Measurements from ENCODE around the gene MLYCD. TPM values are rescaled to one million over a fixed set of nuclear protein-coding genes. Genes with fewer than 3 reads are reported as not detected.

The MLYCD gene
- total and polyA plus RNA-seq, 4 experiments from 2014 or later, result 0.81 to 11.1 (median 6.3) TPM

DNA sequence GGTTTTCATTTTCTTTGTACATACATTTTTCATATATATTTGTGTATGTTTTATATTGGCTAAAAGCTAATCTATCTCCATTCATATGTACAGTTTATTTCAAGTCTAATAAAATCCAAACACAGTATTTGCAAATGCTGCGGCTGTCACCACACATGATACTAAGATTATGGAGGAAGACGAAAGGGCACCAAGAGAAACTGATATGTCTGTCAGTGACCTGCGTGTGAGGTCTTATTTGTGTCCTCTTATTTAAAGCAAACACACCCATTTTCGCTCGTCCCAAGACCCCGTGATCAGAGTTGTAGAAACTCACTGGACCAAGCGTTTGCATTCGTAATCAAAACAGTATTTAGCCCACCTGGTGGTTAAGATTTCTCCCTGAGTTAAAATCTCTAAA lies 8.2 kb downstream of the MLYCD start:
- H3K9me3 Mint-ChIP-seq, result no peaks in the 10 kb centered on the region
- H3K4me3 Mint-ChIP-seq, result no peak overlapping the region
- H3K9me3 ChIP-seq (ENCODE audit: control insufficient read depth in 1 of 2, low read length in 2 of 2), result no peaks in the 10 kb centered on the region
- no peaks in the 10 kb centered on the region for H3K27me3 Mint-ChIP-seq
- H3K27ac ChIP-seq (ENCODE audit: low read depth, low read length), result no peak overlapping the region
- H3K27me3 ChIP-seq (ENCODE audit: insufficient read depth, low read length), result no peaks in the 10 kb centered on the region
- CTCF ChIA-PET (ENCODE audit: partially characterized antibody), result no interaction called here
- peaks cover 5 to 25% (median 15%) of the 10 kb centered on the region in 4 donors for H3K4me1 Mint-ChIP-seq
- peaks cover 32 to 47% of the 10 kb centered on the region in 2 donors for H3K36me3 Mint-ChIP-seq
- DNase-seq, result no peak
- H3K36me3 ChIP-seq (ENCODE audit: insufficient read depth, low read length), result peaks cover 17% of the 10 kb centered on the region
- no peaks in the 10 kb centered on the region for H3K4me1 ChIP-seq (ENCODE audit: insufficient read depth, low read length)
- no peak overlapping the region for H3K27ac Mint-ChIP-seq
- no peak overlapping the region for H3K4me3 ChIP-seq (ENCODE audit: low read length in 2 of 2)
- POLR2A ChIA-PET (ENCODE audit: partially characterized antibody), result no interaction called here
- intact Hi-C loops (cut with micrococcal nuclease), result no loop called here

DNA sequence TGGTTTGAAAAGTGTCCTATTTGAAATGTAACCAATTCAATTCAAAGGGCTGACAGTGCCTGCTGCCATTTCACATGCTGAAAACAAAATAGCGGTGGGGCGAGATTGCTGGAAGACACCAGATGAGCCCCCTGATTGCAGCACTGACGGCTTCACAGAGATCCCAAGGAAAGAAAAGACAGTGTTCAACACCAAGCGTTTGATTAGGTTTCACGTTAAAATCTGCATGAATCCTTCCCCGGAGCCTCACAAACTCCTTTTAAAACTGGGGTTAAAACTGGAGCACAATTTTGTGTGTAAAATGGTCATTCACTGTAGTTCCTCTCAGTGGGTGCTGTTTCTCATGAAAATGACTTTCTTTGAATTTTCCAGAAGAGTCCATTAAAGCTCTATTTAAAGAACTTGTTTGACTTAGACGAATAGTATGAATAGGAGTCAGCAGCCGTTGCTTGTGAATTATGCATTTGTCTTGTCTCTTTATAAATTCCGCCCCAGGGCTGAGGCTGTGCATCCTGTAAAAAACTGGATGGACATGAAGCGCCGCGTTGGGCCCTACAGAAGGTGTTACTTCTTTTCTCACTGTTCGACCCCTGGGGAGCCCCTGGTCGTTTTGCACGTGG lies 8.8 kb downstream of the MLYCD start:
- H3K27ac Mint-ChIP-seq, result no peak overlapping the region
- peaks cover 23% of the 10 kb centered on the region for H3K36me3 ChIP-seq (ENCODE audit: insufficient read depth, low read length)
- H3K27me3 Mint-ChIP-seq, result no peaks in the 10 kb centered on the region

DNA sequence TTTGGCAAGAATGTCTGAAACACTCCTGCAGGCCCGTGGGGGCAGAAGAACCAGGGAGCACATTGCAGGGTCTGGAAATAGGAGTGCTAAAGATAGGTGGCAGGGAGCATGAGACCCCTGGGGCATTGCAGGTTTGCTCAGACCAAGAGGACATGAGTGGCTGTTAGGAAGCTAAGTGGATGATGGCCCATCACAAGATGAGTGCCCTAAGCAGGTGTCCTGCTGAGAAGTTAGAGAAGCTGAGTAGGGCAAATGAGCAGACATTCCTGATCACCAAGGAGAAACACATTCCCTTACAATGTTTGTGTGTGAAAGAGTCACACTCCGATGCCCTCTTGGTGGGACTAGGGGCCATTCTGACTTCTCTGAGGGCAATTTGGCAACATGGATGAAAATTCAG lies 9.9 kb downstream of the MLYCD start:
- POLR2A ChIA-PET (ENCODE audit: partially characterized antibody), result no interaction called here
- no peaks in the 10 kb centered on the region for H3K27me3 ChIP-seq (ENCODE audit: insufficient read depth, low read length)
- Mint-ChIP-seq H3K9me3 (no peaks in the 10 kb centered on the region), H3K36me3 (peaks cover 41 to 56% of the 10 kb centered on the region in 2 donors), H3K4me3 (no peak overlapping the region), H3K27me3 (no peaks in the 10 kb centered on the region), H3K4me1 (peaks cover 2 to 12% (median 9%) of the 10 kb centered on the region in 4 donors), H3K27ac (peak overlapping the region in 1 of 7 donors; percentile 63)
- no peak overlapping the region for H3K4me3 ChIP-seq (ENCODE audit: low read length in 2 of 2)
- CTCF ChIA-PET (ENCODE audit: partially characterized antibody), result no interaction called here
- peaks cover 31% of the 10 kb centered on the region for H3K36me3 ChIP-seq (ENCODE audit: insufficient read depth, low read length)
- no peak overlapping the region for H3K27ac ChIP-seq (ENCODE audit: low read depth, low read length)
- H3K9me3 ChIP-seq (ENCODE audit: control insufficient read depth in 1 of 2, low read length in 2 of 2), result no peaks in the 10 kb centered on the region
- no peak for DNase-seq
- intact Hi-C loops (cut with micrococcal nuclease), result no loop called here
- H3K4me1 ChIP-seq (ENCODE audit: insufficient read depth, low read length), result no peaks in the 10 kb centered on the region

More for the DNA sequence above, 8.8 kb downstream of the MLYCD start:
- Mint-ChIP-seq H3K9me3 (no peaks in the 10 kb centered on the region), H3K4me3 (no peak overlapping the region), H3K36me3 (peaks cover 37 to 52% of the 10 kb centered on the region in 2 donors), H3K4me1 (peaks cover 3 to 20% (median 13%) of the 10 kb centered on the region in 4 donors)
- no peaks in the 10 kb centered on the region for H3K9me3 ChIP-seq (ENCODE audit: control insufficient read depth in 1 of 2, low read length in 2 of 2)
- CTCF ChIA-PET (ENCODE audit: partially characterized antibody), result no interaction called here
- no peak for DNase-seq
- H3K4me3 ChIP-seq (ENCODE audit: low read length in 2 of 2), result no peak overlapping the region
- no peaks in the 10 kb centered on the region for H3K4me1 ChIP-seq (ENCODE audit: insufficient read depth, low read length)
- H3K27ac ChIP-seq (ENCODE audit: low read depth, low read length), result no peak overlapping the region
- H3K27me3 ChIP-seq (ENCODE audit: insufficient read depth, low read length), result no peaks in the 10 kb centered on the region
- intact Hi-C loops (cut with micrococcal nuclease), result no loop called here
- POLR2A ChIA-PET (ENCODE audit: partially characterized antibody), result no interaction called here

DNA sequence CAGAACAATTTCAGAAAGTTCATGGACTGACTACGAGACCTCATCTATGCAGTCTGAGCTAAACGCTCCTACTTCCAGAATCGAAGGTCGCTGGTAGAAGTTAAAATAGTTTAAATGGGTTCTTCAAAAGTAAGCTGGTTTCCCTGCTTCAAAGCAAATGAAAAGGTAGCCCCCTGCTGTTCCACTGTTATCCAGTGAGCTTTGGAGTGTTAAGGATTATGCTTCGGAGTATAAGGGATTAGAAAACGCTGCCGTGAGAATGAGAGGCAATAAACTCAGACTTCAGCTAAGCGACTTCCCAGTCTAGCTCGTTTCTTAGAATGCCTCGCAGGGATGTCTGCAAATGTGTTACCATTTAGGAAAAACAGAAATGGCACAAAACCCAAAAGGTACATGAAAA lies 12.4 kb downstream of the MLYCD start:
- POLR2A ChIA-PET (ENCODE audit: partially characterized antibody), result no interaction called here
- Histone ChIP-seq H3K27me3 (ENCODE audit: insufficient read depth, low read length) (no peaks in the 10 kb centered on the region), H3K4me3 (ENCODE audit: low read length in 2 of 2) (no peak overlapping the region), H3K4me1 (ENCODE audit: insufficient read depth, low read length) (no peaks in the 10 kb centered on the region), H3K27ac (ENCODE audit: low read depth, low read length) (no peak overlapping the region), H3K9me3 (ENCODE audit: control insufficient read depth in 1 of 2, low read length in 2 of 2) (no peaks in the 10 kb centered on the region), H3K36me3 (ENCODE audit: insufficient read depth, low read length) (peaks cover 52% of the 10 kb centered on the region)
- Mint-ChIP-seq H3K27ac (no peak overlapping the region), H3K9me3 (no peaks in the 10 kb centered on the region), H3K4me1 (peaks cover 0 to 15% (median 6%) of the 10 kb centered on the region in 4 donors), H3K27me3 (no peaks in the 10 kb centered on the region), H3K4me3 (no peak overlapping the region), H3K36me3 (peaks cover 52 to 75% of the 10 kb centered on the region in 2 donors)
- intact Hi-C loops (cut with micrococcal nuclease), result no loop called here
- DNase-seq, result no peak
- CTCF ChIA-PET (ENCODE audit: partially characterized antibody), result interaction anchor here (0.9 to 6.8 kb wide), 2 partner anchors 12 to 16 kb away, joined by 3 to 38 read pairs; no protein-coding TSS in a partner anchor

DNA sequence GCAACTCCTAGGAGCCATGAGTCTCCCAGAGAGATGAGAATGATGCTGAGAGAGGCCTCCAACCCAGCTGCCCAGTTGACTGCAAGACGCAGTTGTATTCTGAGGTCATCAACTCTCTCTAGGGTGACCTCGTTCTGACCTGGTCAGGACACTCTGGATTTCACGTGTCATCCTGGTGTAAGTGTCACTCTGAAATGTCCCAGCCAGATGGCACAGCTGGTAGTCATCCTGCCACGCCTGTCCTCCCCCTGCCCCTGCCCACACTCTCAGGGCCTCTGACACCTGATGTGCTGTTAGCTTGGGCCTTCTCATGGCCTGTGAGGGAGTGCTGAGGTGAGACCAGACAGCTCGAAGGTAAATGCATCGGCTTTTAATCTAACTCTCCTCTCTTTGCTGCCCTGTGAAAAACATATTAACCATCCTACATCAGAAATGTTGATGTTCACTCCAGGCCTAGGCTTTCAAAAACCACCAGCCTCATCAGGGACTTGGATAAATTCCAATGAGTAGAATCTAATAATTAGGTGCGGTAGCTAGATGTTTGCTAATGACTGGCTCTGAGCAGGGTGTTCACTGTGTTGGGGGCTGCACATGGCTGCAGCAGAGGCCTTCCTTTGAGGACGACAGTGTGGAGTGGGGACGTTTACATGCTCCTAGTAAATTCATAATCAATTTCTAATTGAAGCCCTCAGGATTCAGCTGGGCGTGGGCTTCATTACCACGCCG lies 13.8 kb downstream of the MLYCD start:
- peaks cover 48 to 71% of the 10 kb centered on the region in 2 donors for H3K36me3 Mint-ChIP-seq
- Histone ChIP-seq H3K36me3 (ENCODE audit: insufficient read depth, low read length) (peaks cover 47% of the 10 kb centered on the region), H3K4me3 (ENCODE audit: low read length in 2 of 2) (no peak overlapping the region), H3K4me1 (ENCODE audit: insufficient read depth, low read length) (no peaks in the 10 kb centered on the region), H3K27ac (ENCODE audit: low read depth, low read length) (no peak overlapping the region), H3K9me3 (ENCODE audit: control insufficient read depth in 1 of 2, low read length in 2 of 2) (no peaks in the 10 kb centered on the region), H3K27me3 (ENCODE audit: insufficient read depth, low read length) (no peaks in the 10 kb centered on the region)
- no peak overlapping the region for H3K4me3 Mint-ChIP-seq
- CTCF ChIA-PET (ENCODE audit: partially characterized antibody), result interaction anchor here (6.8 kb wide), 1 partner anchor 14 kb away, joined by 38 read pairs; no protein-coding TSS in a partner anchor
- no peak for DNase-seq
- intact Hi-C loops (cut with micrococcal nuclease), result no loop called here
- H3K27me3 Mint-ChIP-seq, result no peaks in the 10 kb centered on the region
- H3K9me3 Mint-ChIP-seq, result no peaks in the 10 kb centered on the region
- peak overlapping the region in 1 of 7 donors; percentile 29 for H3K27ac Mint-ChIP-seq
- peaks cover 0 to 11% (median 4%) of the 10 kb centered on the region in 4 donors for H3K4me1 Mint-ChIP-seq
- POLR2A ChIA-PET (ENCODE audit: partially characterized antibody), result no interaction called here

DNA sequence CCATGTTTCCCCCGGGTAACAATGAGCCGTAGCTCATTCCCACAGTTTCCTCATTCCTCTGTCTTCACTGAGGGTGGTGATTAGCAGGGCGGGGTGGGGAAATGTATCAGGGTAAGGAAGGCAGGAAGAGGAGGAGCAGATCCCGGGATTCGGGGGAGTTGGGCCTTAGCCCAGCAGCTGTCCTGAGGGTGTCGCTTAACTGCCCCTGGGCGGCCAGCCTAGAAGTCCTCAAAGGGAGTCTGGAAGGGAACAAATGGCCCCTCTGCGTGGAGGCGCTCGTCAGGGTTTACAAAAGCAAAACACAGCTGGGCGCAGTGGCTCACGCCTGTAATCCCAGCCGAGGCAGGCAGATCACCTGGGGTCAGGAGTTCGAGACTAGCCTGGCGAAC lies 14.3 kb downstream of the MLYCD start:
- Mint-ChIP-seq H3K9me3 (no peaks in the 10 kb centered on the region), H3K4me3 (no peak overlapping the region), H3K36me3 (peaks cover 49 to 71% of the 10 kb centered on the region in 2 donors), H3K27me3 (no peaks in the 10 kb centered on the region), H3K27ac (no peak overlapping the region), H3K4me1 (peaks cover 0 to 11% (median 4%) of the 10 kb centered on the region in 4 donors)
- ChIA-PET POLR2A (ENCODE audit: partially characterized antibody) (no interaction called here), CTCF (ENCODE audit: partially characterized antibody) (interaction anchor here (1.0 to 6.8 kb wide), 2 partner anchors 10 to 14 kb away, joined by 3 to 38 read pairs; no protein-coding TSS in a partner anchor)
- Histone ChIP-seq H3K4me3 (ENCODE audit: low read length in 2 of 2) (no peak overlapping the region), H3K27ac (ENCODE audit: low read depth, low read length) (no peak overlapping the region), H3K4me1 (ENCODE audit: insufficient read depth, low read length) (no peaks in the 10 kb centered on the region), H3K27me3 (ENCODE audit: insufficient read depth, low read length) (no peaks in the 10 kb centered on the region), H3K9me3 (ENCODE audit: control insufficient read depth in 1 of 2, low read length in 2 of 2) (no peaks in the 10 kb centered on the region), H3K36me3 (ENCODE audit: insufficient read depth, low read length) (peaks cover 52% of the 10 kb centered on the region)
- intact Hi-C loops (cut with micrococcal nuclease), result no loop called here
- DNase-seq, result no peak

DNA sequence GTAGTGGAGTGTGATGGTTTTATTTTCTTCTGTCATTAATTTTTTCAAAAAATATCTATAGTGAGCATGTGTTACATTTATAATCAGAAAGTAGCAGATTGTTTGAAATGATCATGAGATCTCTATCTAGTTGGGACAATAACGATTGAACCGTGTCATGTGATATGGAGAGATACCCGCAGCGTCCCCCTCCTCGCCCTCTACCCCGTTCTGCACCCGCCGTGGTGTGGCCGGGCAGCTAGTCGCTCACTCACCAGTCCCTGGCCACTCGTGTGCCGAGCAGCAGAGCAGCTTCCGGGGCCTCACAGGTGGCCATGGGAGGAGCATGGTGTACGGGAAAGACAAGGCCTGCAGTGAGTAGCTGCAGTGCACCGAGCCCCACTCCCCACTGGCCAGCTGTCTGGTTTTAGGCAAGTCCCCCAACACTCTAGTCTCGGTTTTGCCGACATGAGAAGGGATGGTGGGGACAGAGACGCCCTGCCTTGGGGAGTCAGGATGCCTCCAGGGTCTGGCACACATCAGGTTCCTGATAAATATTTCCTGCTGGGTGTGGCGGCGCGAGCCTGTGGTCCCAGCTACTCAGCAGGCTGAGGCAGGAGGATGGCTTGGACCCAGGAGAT lies 15.3 kb downstream of the MLYCD start:
- intact Hi-C loops (cut with micrococcal nuclease), result no loop called here
- POLR2A ChIA-PET (ENCODE audit: partially characterized antibody), result no interaction called here
- Mint-ChIP-seq H3K4me3 (no peak overlapping the region), H3K27me3 (no peaks in the 10 kb centered on the region), H3K27ac (no peak overlapping the region), H3K9me3 (no peaks in the 10 kb centered on the region), H3K4me1 (peaks cover 0 to 7% (median 4%) of the 10 kb centered on the region in 4 donors), H3K36me3 (peaks cover 51 to 71% of the 10 kb centered on the region in 2 donors)
- H3K36me3 ChIP-seq (ENCODE audit: insufficient read depth, low read length), result peaks cover 55% of the 10 kb centered on the region
- CTCF ChIA-PET (ENCODE audit: partially characterized antibody), result interaction anchor here (0.6 to 6.8 kb wide), 4 partner anchors 9 to 1672 kb away, joined by 3 to 38 read pairs (median 4); no protein-coding TSS in a partner anchor
- H3K4me3 ChIP-seq (ENCODE audit: low read length in 2 of 2), result no peak overlapping the region
- H3K4me1 ChIP-seq (ENCODE audit: insufficient read depth, low read length), result no peaks in the 10 kb centered on the region
- no peak overlapping the region for H3K27ac ChIP-seq (ENCODE audit: low read depth, low read length)
- no peaks in the 10 kb centered on the region for H3K27me3 ChIP-seq (ENCODE audit: insufficient read depth, low read length)
- no peaks in the 10 kb centered on the region for H3K9me3 ChIP-seq (ENCODE audit: control insufficient read depth in 1 of 2, low read length in 2 of 2)
- DNase-seq, result no peak
